DND-41 (cell line): ENCODE data around the gene MCF2L.

Experiments
- ATAC-seq: fragments of 200-7000 bp; cut with Tn5 transposase; 3 replicates; pipeline ENCODE4 v1.9.1; 2021; ENCODE audit warnings: low read depth; ENCODE audit not compliant: insufficient read depth
- DNase-seq: peaks from one replicate; pipeline ENCODE4 v3.0.0-alpha.2; 2020
- H2AFZ ChIP-seq: 2 replicates; pipeline ENCODE4 v1.6.0; 2012; ENCODE audit warnings: low read depth, low read length
- H3K27ac ChIP-seq: 2 replicates; pipeline ENCODE4 v1.5.1; 2012; ENCODE audit warnings: low read length, inconsistent platforms
- H3K27me3 ChIP-seq: fragments of 200-600 bp; sonication (generic); 2 replicates; pipeline ENCODE4 v1.6.0; 2012; ENCODE audit warnings: low read length, mild to moderate bottlenecking, inconsistent platforms; ENCODE audit not compliant: insufficient read depth, poor library complexity
- H3K36me3 ChIP-seq: 2 replicates; pipeline ENCODE4 v1.5.1; 2012; ENCODE audit warnings: low read length, inconsistent platforms; ENCODE audit not compliant: insufficient read depth
- H3K4me1 ChIP-seq: 2 replicates; pipeline ENCODE4 v1.5.1; 2012; ENCODE audit warnings: mild to moderate bottlenecking, low read length; ENCODE audit not compliant: insufficient read depth
- H3K4me2 ChIP-seq: 2 replicates; pipeline ENCODE4 v1.6.0; 2012; ENCODE audit warnings: mild to moderate bottlenecking, moderate library complexity, low read length, inconsistent platforms; ENCODE audit not compliant: insufficient read depth
- H3K4me3 ChIP-seq, 2 experiments: fragments of 200-600 bp in 1 of 2; shearing (Covaris generic) in 1 of 2; 2 replicates each; pipeline ENCODE4 v1.5.1; 2012 to 2016; ENCODE audit warnings: inconsistent platforms in 2 of 2, low read length in 2 of 2, mild to moderate bottlenecking in 2 of 2, low read depth in 1 of 2, moderate library complexity in 1 of 2
- H3K79me2 ChIP-seq: 2 replicates; pipeline ENCODE4 v1.6.0; 2012; ENCODE audit warnings: low read length, inconsistent platforms; ENCODE audit not compliant: insufficient read depth
- H3K9ac ChIP-seq: 2 replicates; pipeline ENCODE4 v1.6.0; 2012; ENCODE audit warnings: low read depth, mild to moderate bottlenecking, inconsistent platforms, low read length, moderate library complexity
- H3K9me3 ChIP-seq: 2 replicates; pipeline ENCODE4 v1.5.1; 2012; ENCODE audit warnings: low read length, moderate library complexity, mild to moderate bottlenecking, inconsistent platforms; ENCODE audit not compliant: insufficient read depth, severe bottlenecking
- H4K20me1 ChIP-seq: 2 replicates; pipeline ENCODE4 v1.6.0; 2012; ENCODE audit warnings: low read length; ENCODE audit not compliant: insufficient read depth
- EZH2 ChIP-seq: IDR thresholded peaks from 3 replicates; pipeline ENCODE4 v1.6.1; 2012; ENCODE audit warnings: borderline replicate concordance, low read depth, mild to moderate bottlenecking, moderate library complexity, low read length, inconsistent platforms; ENCODE audit not compliant: severe bottlenecking
- TF ChIP-seq, protein P1 (sequence below): IDR thresholded peaks from 2 replicates; pipeline ENCODE4 v1.5.1; 2012; ENCODE audit warnings: borderline replicate concordance, low read length, moderate library complexity, mild to moderate bottlenecking; ENCODE audit not compliant: poor library complexity, severe bottlenecking; ENCODE audit errors: extremely low read depth

The MCF2L gene

GRCh38 chr13:112960706-112961105 lies 8.3 kb upstream of the MCF2L start:
- Histone ChIP-seq H3K4me3 (no peak overlapping the region), H4K20me1 (peaks cover 4% of the 10 kb centered on the region; the same call in 1 of the 2 replicates), H3K9ac (no peak overlapping the region), H3K27me3 (no peaks in the 10 kb centered on the region), H3K79me2 (no peaks in the 10 kb centered on the region), H3K27ac (no peak overlapping the region), H3K4me1 (no peaks in the 10 kb centered on the region), H3K4me2 (no peak overlapping the region), H2AFZ (no peak overlapping the region), H3K9me3 (no peaks in the 10 kb centered on the region), H3K36me3 (no peaks in the 10 kb centered on the region)
- no peak for DNase-seq
- ATAC-seq = no peak
- TF ChIP-seq EZH2 = no peak
- TF ChIP-seq, protein P1, sequence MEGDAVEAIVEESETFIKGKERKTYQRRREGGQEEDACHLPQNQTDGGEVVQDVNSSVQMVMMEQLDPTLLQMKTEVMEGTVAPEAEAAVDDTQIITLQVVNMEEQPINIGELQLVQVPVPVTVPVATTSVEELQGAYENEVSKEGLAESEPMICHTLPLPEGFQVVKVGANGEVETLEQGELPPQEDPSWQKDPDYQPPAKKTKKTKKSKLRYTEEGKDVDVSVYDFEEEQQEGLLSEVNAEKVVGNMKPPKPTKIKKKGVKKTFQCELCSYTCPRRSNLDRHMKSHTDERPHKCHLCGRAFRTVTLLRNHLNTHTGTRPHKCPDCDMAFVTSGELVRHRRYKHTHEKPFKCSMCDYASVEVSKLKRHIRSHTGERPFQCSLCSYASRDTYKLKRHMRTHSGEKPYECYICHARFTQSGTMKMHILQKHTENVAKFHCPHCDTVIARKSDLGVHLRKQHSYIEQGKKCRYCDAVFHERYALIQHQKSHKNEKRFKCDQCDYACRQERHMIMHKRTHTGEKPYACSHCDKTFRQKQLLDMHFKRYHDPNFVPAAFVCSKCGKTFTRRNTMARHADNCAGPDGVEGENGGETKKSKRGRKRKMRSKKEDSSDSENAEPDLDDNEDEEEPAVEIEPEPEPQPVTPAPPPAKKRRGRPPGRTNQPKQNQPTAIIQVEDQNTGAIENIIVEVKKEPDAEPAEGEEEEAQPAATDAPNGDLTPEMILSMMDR = no peak

- DNase-seq = no peak
- ATAC-seq = no peak
- no peak for TF ChIP-seq EZH2
- TF ChIP-seq, protein P1 = no peak
- H3K9ac ChIP-seq = no peak overlapping the region
- peaks cover 2% of the 10 kb centered on the region; the same call in 1 of the 2 replicates for H4K20me1 ChIP-seq
- H3K4me3 ChIP-seq = no peak overlapping the region
- no peaks in the 10 kb centered on the region for H3K27me3 ChIP-seq
- H2AFZ ChIP-seq = no peak overlapping the region
- H3K79me2 ChIP-seq = no peaks in the 10 kb centered on the region
- no peaks in the 10 kb centered on the region for H3K4me1 ChIP-seq
- H3K36me3 ChIP-seq = no peaks in the 10 kb centered on the region
- no peak overlapping the region for H3K27ac ChIP-seq
- no peak overlapping the region for H3K4me2 ChIP-seq
- no peaks in the 10 kb centered on the region for H3K9me3 ChIP-seq
Observed at GRCh38 chr13:112961457-112962369, 7.3 kb upstream of the MCF2L start.

- H3K79me2 ChIP-seq = no peaks in the 10 kb centered on the region
- H3K27ac ChIP-seq = no peak overlapping the region
- DNase-seq (no peak), ATAC-seq (no peak)
- no peaks in the 10 kb centered on the region for H4K20me1 ChIP-seq
- H3K4me1 ChIP-seq = no peaks in the 10 kb centered on the region
- TF ChIP-seq, protein P1 = no peak
- TF ChIP-seq EZH2 = no peak
- no peak overlapping the region for H3K4me3 ChIP-seq
- no peaks in the 10 kb centered on the region for H3K36me3 ChIP-seq
- H3K9me3 ChIP-seq = no peaks in the 10 kb centered on the region
- H3K4me2 ChIP-seq = no peak overlapping the region
- no peak overlapping the region for H3K9ac ChIP-seq
- no peak overlapping the region for H2AFZ ChIP-seq
- no peaks in the 10 kb centered on the region for H3K27me3 ChIP-seq
Observed at GRCh38 chr13:112962396-112962795, 6.6 kb upstream of the MCF2L start.
